NCI-H345 (cell line): ENCODE measurements around the gene FASN.

ENCODE experiments used
- DNase-seq: peaks from one replicate; lab custom pipeline; 2025; lab: John Stamatoyannopoulos, UW

The FASN gene

DNA sequence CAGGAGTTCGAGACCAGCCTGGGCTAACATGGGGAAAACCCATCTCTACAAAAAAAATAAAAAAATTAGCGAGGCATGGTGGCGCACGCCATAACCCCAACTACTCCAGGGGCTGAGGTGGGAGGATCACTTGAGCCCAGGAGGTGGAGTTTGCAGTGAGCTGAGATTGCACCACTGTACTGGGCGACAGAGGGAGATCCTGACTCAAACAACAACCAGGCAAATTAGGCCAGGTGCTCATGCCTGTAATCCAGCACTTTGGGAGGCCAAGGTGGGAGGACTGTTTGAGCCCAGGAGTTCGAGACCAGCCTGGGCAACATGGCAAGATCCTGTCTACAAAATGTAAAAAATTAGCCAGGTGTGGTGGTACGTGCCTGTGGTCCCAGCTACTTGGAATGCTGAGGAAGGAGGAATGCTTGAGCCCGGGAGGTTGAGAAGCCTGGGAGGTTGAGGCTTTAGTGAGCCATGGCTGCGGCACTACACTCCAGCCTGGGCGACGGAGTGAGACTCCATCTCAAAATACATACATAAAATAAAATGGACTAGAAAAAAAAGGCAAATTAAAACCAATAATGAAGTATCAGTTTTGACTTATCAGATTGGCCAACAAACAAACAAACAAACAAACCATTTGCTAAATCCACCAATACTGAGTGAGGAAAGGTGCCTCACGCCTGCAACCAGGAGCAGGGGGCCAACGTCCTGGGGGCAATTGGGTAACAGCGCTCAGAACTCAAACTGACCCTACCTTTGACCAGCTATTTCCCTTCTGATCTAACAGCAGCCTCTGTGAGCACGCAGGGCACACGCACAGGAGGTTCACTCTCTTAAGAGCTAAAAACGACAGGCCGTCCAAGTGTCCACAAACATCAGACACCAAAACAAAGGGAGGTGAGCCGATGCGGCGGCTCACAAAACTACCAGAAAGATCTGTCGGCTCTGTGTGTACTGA is 19.4 kb upstream of the FASN start:
- no peak for DNase-seq

- DNase-seq = no peak
Observed at GRCh38 chr17:82116246-82116645, 18.2 kb upstream of the FASN start.

DNA sequence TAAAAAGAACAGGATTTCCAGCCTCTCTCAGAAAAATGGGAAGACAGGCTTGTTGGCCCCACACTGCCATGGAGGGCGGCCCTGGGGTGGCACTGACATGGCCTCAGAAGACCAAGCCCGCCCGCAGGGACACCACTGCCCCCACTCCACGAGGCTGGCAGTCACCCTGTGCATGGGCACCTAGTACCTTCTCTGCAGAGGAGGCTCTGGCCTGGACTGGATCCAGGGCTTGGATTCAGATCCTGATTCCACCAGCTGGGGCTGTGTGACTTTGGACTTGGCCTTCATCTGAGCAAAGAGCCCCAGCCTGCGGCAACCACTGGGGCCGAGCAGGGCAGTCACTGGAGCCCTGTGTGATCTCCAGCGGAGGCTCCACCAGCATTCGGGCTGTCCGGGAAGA is 16.8 kb upstream of the FASN start:
- DNase-seq = no peak

DNA sequence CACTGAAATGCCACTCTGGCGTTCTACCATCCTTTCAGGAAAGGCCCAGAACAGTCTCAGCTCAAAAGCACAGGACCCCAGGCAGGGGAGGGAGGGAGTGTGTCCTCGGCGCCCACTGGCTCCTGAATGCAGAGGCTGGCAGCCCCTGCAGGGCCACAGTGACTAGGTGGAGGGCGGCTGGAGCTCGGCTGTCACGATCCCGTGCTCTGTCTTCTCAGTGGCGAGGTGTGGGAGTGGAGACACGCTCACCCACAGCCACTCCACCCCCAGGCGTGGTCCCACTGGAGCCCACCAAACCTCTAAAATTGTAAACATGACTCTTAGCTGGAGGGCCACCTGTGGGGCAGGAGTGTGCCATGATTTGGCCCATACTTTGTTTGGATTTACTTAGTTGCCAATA is 16.4 kb upstream of the FASN start:
- no peak for DNase-seq

- DNase-seq = no peak
Observed at GRCh38 chr17:82113941-82114340, 15.9 kb upstream of the FASN start.

GRCh38 chr17:82113422-82113821 is 15.4 kb upstream of the FASN start:
- no peak for DNase-seq

DNA sequence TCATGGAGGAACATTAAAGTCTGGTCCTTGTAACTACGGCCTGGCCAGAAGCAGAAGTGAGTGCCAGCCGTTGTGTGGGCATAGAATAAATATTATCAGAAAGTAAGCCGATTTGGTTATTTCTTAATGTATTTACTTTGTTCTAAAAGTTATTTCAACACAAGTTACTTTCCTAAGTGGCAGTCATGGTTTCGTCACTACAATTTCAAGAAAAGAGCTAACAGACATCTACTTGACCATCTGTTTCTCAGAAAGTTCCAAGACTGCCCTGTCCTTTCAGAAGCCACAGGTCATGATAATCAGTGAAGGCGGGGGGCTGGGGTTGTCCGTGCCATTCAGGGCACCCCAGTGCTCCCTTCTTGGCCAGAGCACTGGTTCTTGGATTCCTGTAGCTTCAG is 14.9 kb upstream of the FASN start:
- no peak for DNase-seq

- DNase-seq = no peak
Observed at GRCh38 chr17:82112181-82112913, 14.3 kb upstream of the FASN start.

- DNase-seq = no peak
Observed at GRCh38 chr17:82110298-82110697, 12.3 kb upstream of the FASN start.

GRCh38 chr17:82108961-82109475 is 11.0 kb upstream of the FASN start:
- no peak for DNase-seq

- DNase-seq = no peak
Observed at GRCh38 chr17:82108496-82108945, 10.5 kb upstream of the FASN start.

DNA sequence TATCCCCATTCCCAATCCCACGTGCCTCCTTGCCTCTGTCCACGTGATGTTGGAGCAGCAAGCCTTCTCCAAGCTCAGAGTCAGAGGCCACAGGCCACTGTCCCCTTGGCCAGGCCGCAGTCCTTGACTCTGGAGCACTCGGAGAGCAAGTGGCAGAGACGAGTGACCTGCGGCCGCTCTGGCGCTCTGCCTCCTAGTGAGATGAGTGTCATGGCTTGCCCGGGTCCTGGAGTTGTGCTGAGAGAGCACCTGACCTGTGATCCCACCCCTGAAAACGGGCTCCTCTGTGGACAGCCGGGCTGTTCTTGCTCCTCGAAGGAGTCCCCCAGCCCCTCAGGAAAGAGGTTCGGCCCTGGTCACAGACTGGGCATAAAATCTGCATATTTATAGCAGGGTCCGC is 10.0 kb upstream of the FASN start:
- DNase-seq = no peak

- DNase-seq = no peak
Observed at GRCh38 chr17:82107341-82107860, 9.4 kb upstream of the FASN start.

GRCh38 chr17:82106688-82107305 is 8.8 kb upstream of the FASN start:
- no peak for DNase-seq

GRCh38 chr17:82105882-82106687 is 8.0 kb upstream of the FASN start:
- peak; percentile 71 for DNase-seq

GRCh38 chr17:82105417-82105881 is 7.4 kb upstream of the FASN start:
- DNase-seq = no peak

DNA sequence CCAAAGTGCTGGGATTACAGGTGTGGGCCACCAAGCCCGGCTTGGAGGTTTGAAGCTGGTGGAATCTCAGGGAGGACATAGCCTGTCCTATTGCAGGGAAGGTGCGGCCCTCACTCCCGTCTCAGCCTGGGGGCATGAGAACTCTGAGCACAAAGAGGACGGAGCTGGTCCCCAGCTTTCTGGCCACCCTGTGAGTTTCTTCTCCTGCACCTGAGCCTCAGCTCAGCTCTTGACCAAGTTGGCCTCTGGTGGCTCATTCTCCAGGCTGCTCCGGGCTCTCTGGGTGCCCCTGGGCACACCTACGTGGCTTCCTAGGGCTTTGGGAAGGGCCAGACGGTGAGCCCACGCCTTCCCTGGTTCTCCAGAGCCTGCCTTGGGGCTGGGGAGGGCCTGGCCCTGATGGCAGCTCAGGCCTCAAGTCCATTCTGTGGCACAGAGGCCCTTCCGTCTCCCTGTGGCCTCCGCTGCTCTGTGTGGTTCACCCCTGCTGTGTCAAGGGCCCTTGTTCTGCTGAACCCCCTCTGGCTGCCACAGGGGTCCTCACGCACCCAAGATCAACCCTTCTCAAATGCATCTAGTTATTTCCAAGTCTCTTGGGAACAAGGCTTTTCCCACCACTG is 6.9 kb upstream of the FASN start:
- no peak for DNase-seq

DNA sequence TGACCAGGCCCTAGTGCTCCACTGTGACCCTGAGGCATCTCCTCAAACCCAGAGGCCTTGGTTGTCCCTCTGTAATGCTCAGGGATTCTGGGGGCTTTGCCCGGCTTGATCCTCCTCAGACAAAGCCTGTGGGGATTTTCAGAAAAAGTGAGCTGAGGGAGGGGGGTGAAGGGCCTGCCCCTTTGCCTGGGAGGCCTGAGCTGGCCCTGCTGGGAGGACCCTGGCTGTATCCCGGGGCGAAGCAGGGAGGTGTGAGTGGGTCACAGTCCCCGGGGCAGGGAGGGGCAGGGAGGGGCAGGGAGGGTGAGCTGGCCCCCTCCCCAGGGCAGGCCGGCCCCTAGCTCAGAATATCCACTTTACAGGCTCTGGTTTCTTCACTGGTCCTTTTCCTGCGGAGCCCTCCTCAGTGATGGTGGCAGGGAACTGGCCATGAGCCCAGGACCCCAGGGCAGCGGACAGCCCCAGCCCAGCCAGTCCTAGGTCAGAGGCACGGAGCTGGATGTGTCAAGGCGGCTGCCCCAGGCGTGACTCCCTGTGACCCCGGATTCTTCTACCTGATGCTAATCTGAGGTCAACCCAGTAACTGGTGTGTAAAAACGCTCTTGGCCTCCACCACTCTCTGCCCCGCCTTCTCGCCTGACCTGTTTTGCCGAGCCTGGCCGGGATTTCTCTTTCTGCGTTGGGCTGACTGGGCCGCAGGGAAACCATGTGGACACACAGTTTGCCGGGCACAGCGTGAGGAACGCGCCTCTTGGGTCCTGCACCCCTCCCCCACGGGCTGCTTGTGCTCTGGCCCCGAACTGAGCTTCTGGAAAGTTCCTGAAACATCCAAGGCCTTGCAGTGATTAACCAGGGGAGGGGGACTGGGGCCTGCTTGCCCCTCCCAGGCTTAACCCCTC is 5.8 kb upstream of the FASN start:
- no peak for DNase-seq

- no peak for DNase-seq
Observed at GRCh38 chr17:82101767-82102679, 4.0 kb upstream of the FASN start.
